Lower leg skin (tissue), 4 donors: ENCODE measurements around the gene GPR31. TPM values are rescaled to one million over a fixed set of nuclear protein-coding genes. Genes with fewer than 3 reads are reported as not detected.

Experiments
- DNase-seq, 2 donors: peaks; one replicate each; pipeline ENCODE4 v3.0.0-alpha.2; 2019; ENCODE audit warnings: low spot score in 2 of 2
- H3K4me3 ChIP-seq: fragments of 200-600 bp; sonication (generic); 2 replicates; pipeline ENCODE4 v1.5.1; 2017; ENCODE audit warnings: mild to moderate bottlenecking, low read depth; ENCODE audit not compliant: poor library complexity, severe bottlenecking
- POLR2A ChIP-seq, 2 donors: fragments of 450-650 bp; IDR thresholded peaks; one replicate each; pipeline ENCODE4 v1.6.1; 2016 to 2017; ENCODE audit warnings: antibody characterized with exemption in 2 of 2, mild to moderate bottlenecking in 1 of 2, moderate library complexity in 1 of 2
- WGBS, 2 donors: methylation state at CpG; one replicate each; pipeline ENCODE4 v1.1.5; 2018; 5-methylcytosine and 5-hydroxymethylcytosine counted together
- intact Hi-C: fragments of 100-400 bp; cut with DNase I; formaldehyde crosslinking; loops from one replicate; pipeline ENCODE4 v1.15.0; 2023; ENCODE audit warnings: low total_unique reads
- total RNA-seq, 4 donors: library from RNA; depleted of rRNA; stranded (reverse); fragments of >200 nt; gene quantifications; one replicate each; pipeline ENCODE4 v1.1.0, GENCODE V29; 2016
- TF ChIP-seq, protein P1 (sequence below), 3 donors: fragments of 450-650 bp; IDR thresholded peaks; one replicate each; pipeline ENCODE4 v1.5.1; 2016; ENCODE audit warnings: antibody characterized with exemption in 3 of 3, mild to moderate bottlenecking in 3 of 3, moderate library complexity in 2 of 3

Gene GPR31
- total RNA-seq, 4 donors from 2014 or later = not detected

- TF ChIP-seq, protein P1, sequence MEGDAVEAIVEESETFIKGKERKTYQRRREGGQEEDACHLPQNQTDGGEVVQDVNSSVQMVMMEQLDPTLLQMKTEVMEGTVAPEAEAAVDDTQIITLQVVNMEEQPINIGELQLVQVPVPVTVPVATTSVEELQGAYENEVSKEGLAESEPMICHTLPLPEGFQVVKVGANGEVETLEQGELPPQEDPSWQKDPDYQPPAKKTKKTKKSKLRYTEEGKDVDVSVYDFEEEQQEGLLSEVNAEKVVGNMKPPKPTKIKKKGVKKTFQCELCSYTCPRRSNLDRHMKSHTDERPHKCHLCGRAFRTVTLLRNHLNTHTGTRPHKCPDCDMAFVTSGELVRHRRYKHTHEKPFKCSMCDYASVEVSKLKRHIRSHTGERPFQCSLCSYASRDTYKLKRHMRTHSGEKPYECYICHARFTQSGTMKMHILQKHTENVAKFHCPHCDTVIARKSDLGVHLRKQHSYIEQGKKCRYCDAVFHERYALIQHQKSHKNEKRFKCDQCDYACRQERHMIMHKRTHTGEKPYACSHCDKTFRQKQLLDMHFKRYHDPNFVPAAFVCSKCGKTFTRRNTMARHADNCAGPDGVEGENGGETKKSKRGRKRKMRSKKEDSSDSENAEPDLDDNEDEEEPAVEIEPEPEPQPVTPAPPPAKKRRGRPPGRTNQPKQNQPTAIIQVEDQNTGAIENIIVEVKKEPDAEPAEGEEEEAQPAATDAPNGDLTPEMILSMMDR (IDR thresholded peaks at IDR 0.05) = no peak
- TF ChIP-seq POLR2A (IDR thresholded peaks at IDR 0.05) = no peak
- DNase-seq = peak in 1 of 2 donors; percentile 34
- intact Hi-C loops = no loop called here
- 48 to 55% methylated on average over 8 of the region's 8 CpGs for WGBS, 2 donors
- no peak within 1 kb of the TSS for H3K4me3 ChIP-seq
These were observed 34.7 kb downstream of the GPR31 start, which contains the start of gene CCR6 for GRCh38 chr6:167122827-167123657. Gene CCR6 (plus strand): TSS chr6:167123096. CDS start chr6:167136135, 13,039 bp downstream.

GRCh38 chr6:167122041-167122826 is 35.5 kb downstream of the GPR31 start:
- WGBS, 2 donors = 79 to 82% methylated on average over 23 of the region's 23 CpGs
- peak in 1 of 2 donors; percentile 72 for DNase-seq
- no peak for TF ChIP-seq POLR2A (IDR thresholded peaks at IDR 0.05)
- TF ChIP-seq, protein P1 (IDR thresholded peaks at IDR 0.05) = no peak
- no peak overlapping the region for H3K4me3 ChIP-seq
- intact Hi-C loops = no loop called here

DNA sequence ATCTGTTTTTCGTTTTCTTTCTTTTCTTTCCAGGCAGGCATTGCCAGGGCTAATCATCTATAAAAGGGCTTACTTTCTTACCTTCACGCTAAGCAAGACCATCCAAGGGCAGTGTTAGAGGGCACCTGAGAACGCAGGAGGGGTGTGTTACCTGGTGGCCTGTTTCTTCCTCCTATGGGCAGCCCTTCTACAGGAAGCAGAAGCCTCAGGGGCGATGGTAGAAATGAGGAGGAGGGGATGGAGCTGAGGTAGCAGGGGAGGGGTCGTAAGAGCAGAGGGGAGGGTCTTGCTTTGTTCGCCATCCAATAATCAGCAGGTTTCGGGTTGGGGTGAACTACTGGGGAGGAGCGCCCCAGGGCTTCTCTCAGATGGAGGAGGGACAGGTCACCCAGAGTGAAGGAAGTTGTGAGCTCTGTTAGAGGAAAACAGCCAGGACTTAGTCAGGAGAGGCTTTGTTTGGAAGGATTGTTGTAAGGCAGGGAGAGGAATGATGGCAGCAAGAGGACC is 36.4 kb downstream of the GPR31 start:
- WGBS, 2 donors = 84 to 88% methylated on average over 8 of the region's 8 CpGs
- DNase-seq = no peak
- no peak overlapping the region for H3K4me3 ChIP-seq
- TF ChIP-seq, protein P1 (IDR thresholded peaks at IDR 0.05) = no peak
- TF ChIP-seq POLR2A (IDR thresholded peaks at IDR 0.05) = no peak
- intact Hi-C loops = no loop called here

DNA sequence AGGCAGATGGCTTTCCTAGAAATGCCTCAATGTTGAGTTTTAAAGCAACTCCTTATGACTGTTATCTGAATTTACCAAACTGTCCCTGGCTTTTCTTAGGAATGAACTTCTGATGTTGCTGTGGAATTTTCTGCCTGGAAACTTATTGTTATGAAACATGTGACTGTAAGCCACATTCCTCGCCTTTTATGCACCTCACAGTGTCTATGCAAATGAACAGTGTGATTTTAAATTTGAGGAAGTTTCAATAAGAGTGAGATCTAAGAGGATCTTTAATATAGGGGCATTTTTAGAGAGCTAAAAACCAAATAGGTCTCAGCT is 37.2 kb downstream of the GPR31 start:
- intact Hi-C loops = no loop called here
- 74% methylated on average over 1 of the region's 1 CpG for WGBS, 2 donors
- no peak overlapping the region for H3K4me3 ChIP-seq
- DNase-seq = no peak
- TF ChIP-seq, protein P1 (IDR thresholded peaks at IDR 0.05) = no peak
- TF ChIP-seq POLR2A (IDR thresholded peaks at IDR 0.05) = no peak

GRCh38 chr6:167119670-167120582 is 37.9 kb downstream of the GPR31 start:
- no peak for DNase-seq
- no peak overlapping the region for H3K4me3 ChIP-seq
- 71 to 79% methylated on average over 8 of the region's 8 CpGs for WGBS, 2 donors
- intact Hi-C loops = no loop called here
- TF ChIP-seq, protein P1 (IDR thresholded peaks at IDR 0.05) = no peak
- no peak for TF ChIP-seq POLR2A (IDR thresholded peaks at IDR 0.05)
